Stimulated activated CD8-positive, alpha-beta memory T cell treated with anti-CD3 and anti-CD28 coated beads, Interleukin-15, amount 100 ng/mL, for 24 hours (primary cell): ENCODE measurements around the gene SSPN.

Experiments
- DNase-seq: peaks from one replicate; pipeline ENCODE4 v3.0.0-alpha.2; 2020; ENCODE audit warnings: low read depth

The SSPN gene

DNA sequence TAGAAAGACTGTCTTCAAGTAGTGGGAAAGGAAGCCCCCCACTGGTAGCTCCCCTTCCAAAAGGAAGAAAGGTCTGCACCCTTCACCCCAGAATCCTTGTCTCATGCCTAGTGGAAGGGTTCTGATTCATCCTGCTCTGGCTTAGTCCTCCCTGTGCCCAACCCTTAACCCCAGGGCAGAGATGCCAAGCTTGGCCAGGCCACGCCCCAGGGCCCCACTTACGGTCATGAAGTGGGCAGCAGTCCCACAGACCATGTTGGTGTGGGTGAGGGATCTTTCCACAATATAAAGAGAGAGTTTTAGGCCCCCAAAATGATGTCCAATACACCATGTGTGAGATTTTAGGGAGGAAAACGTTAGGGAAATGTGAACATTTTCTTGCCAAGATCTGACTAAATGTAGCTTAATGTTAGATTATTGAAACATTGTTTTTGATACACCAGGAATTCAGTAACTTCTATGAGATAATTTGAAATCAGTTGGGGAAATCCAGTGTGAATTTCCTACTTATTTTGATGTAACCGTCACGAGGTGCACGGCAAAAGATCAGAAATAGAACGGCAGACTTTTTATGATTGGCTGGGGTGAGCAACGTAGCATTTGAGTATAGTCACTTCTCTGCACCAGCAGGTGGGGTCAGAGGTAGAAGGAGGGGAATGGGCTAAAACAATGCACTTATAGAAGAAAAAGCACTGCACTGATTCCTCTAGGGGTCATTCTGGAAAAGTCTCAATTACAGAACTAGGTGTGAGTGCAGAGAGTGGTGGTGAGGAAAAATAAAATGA lies 8.2 kb upstream of the SSPN start:
- DNase-seq = no peak

DNA sequence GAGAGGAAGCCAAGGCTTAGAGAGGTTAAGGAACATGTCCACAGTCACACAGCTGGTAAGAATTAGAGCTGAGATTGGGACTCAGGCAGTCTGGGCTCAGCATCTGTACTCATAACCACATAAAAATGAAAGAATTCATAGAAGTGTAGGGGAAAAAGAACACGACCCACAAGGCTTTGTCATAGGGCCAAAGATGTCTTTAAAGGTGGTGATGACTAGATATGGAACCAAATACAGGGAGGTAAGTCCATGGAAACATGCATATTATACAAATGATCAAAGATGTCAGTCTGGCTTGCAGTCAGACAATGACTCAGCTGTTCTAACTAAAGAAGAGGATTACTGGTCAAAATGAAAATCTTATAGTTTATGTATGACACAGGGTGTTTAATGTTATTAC lies 7.2 kb upstream of the SSPN start:
- no peak for DNase-seq

DNA sequence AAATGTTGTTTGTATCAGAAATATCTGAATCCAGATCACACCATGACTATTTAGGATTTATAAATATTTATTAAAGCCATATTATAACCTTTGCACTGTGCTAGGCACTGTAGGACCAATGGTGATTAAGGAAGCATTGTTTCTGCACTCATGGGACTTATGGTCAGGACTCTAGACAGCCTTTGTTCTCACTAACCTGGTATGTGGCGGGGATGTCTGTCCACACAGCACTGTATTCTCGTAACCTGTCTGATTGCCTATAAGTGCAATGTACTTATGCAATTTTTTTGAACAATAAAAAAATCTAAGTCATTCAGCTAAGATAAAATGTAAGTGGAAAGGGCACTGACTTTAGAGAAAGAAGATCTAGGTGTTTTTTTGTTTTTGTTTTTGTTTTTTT lies 6.7 kb upstream of the SSPN start:
- DNase-seq = no peak

DNA sequence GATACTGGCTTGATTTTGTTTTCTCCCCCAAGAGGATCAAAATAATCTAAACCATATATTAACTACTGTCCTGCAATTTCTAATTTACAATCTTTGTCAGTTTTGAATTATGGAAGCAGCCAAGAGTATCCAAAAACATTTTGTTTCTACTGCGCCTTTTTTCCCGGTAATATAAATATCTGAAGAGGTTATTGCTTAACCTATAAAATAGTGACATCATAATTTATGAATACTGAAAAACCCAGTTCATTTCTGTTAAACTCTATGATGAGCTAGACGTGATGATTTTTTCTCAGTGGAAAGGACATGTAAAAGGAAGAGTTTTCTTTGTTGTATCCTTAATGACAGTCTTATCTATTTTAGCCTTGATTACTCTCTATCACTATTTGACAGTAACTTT lies 3.2 kb upstream of the SSPN start:
- no peak for DNase-seq

DNA sequence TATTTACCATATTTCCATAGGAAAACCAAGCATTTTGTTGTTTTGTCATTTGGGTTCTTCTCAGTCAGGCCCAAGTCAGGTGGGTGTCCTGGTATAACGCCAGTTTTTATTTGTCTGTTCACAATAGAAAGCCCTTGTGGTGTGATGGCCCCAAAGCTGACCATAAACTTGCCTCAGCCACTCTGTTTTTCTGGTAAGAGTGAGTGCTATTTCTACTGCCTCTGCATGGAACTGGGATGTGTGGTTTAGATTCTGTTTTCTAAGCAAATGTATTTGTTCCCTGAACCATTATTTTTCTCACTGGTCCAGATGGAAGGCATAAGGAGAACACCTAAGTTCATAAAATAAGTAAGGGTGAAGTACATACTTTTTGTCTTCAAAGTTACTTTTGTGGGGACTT lies 1.8 kb upstream of the SSPN start:
- no peak for DNase-seq

DNA sequence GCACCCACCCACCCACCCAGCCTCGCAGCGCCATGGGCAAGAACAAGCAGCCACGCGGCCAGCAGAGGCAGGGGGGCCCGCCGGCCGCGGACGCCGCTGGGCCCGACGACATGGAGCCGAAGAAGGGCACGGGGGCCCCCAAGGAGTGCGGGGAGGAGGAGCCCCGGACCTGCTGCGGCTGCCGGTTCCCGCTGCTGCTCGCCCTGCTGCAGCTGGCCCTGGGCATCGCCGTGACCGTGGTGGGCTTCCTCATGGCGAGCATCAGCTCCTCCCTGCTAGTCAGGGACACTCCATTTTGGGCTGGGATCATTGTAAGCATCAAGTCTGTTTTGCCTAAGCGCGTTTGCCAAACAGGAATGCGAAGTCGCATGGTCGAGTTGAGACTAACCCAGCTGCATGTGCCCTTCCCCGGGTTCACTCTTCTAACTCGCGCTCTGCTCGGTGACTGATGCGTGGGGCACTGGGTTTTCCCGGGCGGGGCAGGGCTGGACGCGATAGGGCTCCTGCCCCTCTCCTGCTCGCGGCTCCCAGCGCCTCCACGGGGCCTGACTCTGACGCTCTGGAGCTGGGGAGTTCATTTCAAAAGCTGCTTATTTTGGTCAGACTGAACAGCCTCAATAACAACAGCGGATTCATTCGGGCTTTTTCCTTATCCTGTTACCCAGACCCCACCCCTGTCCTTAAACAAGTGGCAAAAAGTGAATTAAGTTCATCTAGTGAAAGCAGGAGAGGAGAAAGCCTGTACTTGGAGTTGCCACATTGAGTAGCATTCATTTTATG lies 458 bp downstream of the SSPN start:
- no peak for DNase-seq

DNA sequence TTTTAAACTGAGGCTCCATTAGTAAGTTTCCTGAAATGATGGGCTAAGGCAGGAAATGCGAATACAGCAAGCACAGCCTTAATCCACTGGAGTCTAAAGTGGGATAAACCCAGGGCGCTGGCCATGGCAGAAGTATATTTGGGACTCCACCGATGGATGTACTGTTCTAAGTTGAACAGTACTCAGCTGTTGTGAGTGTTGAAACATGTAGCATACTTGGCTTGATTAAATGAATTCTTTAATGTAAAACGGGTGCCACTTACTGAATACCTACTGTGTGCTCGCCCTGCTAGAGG lies 996 bp downstream of the SSPN start:
- DNase-seq = no peak

DNA sequence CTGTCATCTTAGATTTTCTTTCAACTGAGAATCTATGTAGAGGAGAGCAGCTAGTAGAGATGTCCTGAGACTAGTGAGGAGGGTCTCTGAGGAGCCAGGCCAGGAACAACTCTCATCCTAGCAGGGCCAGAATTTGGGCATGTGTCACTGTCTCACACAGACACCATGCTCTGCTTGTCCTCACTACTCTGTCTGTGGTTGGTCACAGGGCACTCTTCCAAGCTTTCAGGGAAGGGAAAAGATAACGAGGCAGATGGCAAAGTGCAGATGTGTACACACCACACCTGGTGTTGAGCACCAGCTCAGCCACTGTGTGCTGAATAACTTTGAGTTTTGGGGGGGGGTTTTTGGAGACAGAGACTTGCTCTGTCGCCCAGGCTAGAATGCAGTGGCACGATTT lies 2.5 kb downstream of the SSPN start:
- DNase-seq = no peak

DNA sequence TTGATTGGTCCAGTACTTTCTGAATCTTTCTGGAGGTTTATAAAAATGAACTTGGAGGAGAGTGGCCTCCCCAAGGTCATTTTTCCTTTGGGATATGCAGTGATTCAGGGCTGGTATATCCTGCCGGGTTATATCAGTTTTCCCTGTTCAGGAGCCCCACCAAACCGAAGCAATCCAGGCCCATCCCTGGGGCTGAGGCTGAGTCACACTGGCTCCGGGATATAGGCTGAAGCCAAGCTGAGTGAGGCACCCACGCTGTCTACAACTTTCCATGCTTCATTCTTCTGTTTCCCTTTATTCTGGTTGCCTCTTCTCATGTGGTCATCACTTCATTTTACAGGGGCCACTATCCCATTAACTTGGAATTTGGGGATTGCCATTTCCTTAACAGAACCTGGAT lies 3.4 kb downstream of the SSPN start:
- DNase-seq = no peak

DNA sequence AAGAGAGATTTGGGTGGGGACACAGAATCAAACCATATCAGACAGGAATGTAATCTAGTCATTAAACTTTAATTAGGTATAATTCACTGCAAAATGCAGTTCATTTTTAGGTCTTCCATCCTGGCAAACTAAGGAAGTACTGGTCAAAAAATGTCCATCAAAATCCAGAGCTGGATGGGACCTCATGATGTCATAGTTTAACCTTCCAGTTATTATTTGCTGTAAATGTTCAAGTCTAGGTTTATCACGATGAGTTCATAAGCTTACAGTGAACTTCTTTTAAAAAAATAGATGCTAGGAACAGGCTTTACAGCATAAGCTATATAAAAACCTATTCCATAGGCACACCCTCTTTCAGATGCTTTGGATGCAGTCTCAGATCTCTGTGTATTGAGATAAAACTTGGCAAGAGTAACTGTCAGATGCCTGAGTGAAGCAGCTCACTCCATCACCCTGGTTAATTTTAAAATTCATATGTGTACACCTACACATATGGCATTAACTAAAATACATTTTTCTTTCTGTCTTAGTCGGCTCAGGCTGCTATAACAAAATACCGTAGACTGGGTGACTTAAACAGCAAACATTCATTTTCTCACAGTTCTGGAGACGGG lies 7.9 kb downstream of the SSPN start:
- no peak for DNase-seq

DNA sequence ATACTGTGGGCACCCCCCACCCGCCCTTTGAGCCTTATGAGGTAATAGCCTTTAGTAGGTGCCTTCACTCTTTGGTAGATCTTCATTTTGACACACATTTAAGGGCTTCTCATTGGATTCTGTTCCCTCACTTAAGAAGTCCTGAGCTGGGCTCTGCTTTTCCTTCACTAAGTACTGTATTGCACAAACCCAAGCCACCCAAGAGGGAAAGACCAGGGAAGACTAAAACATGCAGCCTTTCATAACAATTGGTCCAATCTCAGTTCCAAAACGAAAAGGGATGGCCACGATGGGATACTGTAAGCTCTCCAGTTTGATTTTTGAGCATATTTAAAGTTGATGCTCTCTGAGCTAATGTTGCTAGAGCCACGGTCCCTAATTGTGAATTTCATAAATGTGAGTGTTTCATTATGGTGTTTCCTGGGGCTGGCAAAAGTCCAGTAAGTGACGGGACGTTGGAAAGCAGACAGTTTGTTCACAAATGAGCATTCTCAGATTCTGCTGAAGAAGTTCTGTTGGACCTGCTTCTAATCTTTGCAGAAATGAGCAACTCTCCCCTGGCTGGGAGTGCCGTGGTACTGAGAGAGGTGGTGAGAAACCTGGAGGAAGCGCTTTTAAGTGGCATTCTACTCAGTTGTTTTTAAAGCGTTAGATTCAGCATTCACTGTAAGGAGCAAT lies 9.4 kb downstream of the SSPN start:
- DNase-seq = no peak

DNA sequence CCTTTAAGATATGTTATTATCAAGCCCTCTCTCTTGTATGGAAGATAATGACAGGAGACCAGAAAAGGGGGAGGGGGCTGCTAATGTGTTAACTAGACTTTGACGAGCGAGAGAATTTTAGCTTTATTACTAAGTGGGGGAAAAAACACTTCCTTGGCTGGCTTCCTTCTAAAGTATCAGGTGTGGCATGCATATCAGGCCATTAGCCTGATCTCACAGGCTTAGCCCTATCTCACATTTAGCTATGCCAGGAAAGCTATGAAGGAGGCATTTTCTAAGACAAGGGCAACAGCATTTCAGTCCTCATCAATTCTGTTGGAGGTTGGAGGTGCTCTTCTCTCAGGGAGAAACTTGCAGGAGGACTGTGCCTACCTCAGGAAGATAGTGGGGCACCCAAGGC lies 9.9 kb downstream of the SSPN start:
- DNase-seq = no peak

DNA sequence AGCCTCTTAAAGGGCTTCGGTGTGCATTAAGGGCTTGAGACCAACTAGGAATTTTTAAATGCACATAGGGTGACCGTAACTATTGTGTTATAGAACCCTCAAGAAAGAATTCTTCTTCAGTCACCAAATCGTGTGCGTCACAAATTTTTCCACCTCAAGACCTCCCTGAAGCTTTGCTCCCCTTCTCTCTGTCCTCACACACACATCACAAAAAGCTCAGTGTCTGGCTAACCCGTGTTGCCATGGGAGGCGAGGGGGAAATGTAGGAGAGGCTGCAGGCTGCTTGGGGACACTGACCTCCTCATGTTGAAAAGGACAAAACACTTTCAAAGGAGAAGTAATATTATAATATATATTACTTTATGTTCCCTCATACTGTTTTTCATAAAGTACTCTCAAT lies 10.6 kb downstream of the SSPN start:
- no peak for DNase-seq

DNA sequence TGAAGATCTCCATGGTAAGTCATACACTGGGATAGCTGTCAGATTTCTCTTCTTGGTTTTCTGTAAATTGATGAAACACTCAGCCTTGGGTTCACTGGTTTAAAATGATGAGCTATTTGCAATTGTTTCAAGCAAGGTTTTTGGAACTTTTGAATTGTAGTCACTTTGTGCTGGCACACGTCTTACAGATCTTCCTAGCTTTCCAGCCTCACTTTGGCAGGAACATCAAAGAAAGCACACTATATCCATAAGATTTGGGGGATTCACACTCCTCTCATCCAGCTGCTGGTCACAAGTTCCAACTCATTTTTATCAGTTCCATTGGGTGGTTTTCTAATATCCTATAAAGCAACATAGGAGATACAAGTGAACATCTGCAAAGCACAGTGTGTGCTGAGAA lies 16.0 kb downstream of the SSPN start:
- no peak for DNase-seq

DNA sequence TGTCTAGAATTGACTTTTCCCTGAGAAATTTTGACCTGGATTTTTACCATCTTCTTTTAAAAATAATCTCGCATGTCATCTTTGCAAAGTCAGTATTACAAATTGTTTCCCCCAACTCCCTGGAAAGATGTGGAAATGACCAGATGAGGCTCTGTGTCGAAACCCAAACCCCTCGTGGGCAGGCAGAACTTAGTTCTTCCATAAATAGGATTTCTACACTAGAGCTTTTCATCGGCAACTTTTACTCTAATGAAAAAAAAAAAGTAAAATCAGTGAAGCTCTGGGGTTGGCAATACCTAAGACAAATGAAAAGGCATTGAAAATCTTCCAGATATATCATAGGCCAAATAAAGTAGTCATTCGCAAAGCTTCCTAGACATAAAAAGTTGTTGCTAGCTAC lies 17.0 kb downstream of the SSPN start:
- DNase-seq = no peak

DNA sequence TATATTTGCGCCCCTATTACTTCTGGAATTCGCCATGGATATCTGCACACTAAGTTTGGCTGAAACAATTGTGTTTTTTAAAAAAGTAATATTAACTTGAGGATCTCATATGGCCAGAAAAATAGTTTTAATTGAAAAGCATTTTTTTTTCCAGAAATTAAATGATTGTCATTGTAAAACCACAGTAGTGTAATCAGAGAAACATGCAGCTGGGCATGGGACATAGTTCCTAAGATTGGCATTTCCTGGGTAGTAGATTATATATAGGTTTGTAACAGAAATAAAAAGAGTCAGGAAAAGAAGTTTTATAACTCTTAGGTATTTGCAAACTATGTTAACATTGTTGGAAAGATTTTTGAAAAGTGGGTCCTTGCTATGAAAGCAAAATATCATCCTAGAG lies 17.6 kb downstream of the SSPN start:
- no peak for DNase-seq

DNA sequence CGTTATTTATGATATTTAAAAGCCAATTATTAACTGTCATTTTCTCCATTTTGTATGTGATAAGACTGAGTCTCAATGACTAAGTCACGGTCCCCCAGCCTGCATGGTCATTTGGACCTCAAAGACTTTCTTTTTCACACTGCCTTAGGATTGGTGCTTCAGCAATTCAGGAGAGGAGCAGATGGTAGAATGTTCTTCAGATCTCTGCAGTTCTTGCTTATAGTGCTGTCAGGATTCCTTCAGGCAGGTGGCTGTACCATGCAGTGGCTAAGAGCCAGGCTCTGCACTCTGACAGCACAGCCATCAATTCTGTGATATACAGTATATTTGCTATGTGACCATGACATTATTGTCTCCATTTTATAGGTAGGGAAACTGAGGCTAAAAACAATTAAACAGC lies 18.7 kb downstream of the SSPN start:
- no peak for DNase-seq

DNA sequence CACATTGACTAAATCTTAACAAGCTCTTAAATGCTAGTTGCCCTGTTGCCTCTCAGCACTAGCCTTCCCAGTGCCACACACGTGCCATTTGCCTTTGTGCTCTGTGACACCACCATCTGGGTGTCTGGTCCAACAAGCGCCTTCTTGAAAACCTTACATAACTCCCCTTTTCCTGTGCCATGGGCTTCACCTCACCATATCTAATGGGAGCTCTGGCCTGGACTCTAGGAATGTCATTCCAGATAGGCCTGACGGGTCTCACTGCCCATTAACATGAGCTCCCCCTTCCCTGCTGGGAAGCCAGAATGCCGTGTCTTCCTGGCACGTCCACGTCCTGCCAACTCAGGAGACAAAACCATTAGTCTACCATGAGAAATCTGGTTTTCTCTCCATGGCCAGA lies 24.4 kb downstream of the SSPN start:
- no peak for DNase-seq

DNA sequence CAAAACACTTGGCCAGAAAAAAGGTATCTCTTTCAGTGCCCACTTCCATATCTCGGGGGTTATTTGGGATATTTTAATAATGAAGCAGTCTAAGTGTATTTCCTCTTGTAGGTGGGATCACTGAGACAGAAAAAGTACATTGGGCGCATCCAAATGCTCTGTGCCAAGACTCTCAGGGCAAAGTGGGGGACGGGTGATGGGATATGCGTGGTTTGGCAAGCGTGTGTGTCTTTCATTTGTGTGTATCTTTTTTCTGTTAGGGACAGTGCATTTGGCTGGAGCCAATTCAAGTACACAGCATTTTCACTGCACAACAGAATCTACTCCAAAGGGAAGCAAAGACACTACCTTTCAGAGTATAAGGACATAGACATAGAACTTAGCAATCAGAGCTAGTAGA lies 29.3 kb downstream of the SSPN start:
- DNase-seq = no peak

DNA sequence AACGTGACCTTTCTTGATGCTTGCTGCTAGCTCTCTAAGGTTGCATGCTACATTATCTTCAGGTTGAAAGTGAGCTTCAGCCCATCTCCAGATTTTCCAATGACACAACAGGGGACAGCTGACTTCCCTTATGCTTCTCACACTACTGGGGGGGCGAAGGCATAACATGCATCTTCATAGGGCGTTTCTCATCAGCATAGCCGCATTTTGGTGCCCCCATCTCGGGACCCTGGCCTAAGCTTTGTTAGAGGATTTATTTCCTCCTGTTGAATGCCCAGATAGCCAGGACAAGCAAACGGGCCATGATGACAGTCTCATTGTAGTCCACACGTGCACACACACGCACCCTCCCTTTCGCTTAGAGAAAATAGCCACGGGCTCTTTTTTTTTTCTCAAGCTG lies 30.7 kb downstream of the SSPN start:
- no peak for DNase-seq

DNA sequence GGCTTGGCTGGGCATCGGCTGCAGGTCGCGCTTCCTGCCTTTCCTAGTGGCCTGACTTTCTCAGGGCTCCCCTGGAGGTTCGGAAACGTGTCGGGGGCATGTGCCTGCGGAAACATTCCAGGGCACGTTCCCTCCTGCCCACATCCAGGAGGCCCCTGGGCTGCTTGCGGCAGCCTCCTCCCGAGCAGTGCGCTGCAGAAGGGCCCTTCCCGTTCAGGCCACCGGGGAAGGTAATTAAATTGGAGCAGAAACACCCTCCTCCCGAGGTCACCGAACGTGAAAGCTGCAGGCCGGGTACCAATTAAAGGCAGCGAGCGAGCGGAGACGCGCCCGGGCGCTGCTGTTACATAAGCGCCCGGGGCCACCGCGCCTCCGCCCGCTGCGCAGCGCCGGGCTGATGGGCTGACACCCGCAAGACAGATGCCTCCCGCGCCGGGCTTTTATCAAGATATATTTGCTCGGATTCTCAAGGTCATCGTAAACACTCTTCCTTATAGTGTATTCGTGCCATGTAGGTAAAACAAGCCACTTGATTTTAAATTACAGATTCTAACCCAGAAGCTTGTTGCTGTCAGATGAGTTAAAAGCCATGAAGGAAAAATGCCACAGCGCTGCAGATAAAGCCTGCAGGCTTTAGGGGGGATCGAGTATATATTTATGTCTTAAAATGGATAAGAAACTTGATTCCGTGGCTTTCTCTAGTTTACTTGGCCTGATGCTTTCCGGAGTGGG lies 31.4 kb downstream of the SSPN start:
- DNase-seq = no peak

DNA sequence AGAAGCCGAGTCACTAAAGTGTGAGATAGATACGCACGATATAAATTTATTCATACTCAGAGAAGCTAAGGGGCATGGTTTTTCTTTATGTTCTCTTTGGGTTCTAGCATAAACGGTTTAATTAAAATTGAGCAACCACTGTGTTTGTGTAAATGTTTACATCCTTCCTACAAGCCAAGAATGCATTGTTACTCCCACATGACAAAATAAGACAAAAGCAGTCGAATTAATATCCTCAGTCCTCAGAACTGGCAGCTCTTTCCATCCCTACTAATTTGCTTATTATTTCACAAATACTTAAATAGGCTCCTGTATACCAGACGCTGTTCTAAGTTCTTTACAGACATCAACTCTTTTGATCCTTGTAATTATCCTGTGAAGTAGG lies 32.0 kb downstream of the SSPN start:
- no peak for DNase-seq
